ENCODE data around the gene SYNGR1.
"Not testable (repeated sequence)": the region's sequence is repeated elsewhere in the genome, so short reads cannot be mapped to it uniquely, and the experiment has no call there.

SYNGR1 gene

GRCh38 chr22:39317084-39317774 lies 32.6 kb upstream of the SYNGR1 start:
- no peak for DNase-seq

GRCh38 chr22:39317775-39318506 lies 31.9 kb upstream of the SYNGR1 start:
- DNase-seq: no peak

- DNase-seq: peak; percentile 24
Measured at GRCh38 chr22:39318507-39319283, 31.1 kb upstream of the SYNGR1 start.

GRCh38 chr22:39319284-39320022 lies 30.3 kb upstream of the SYNGR1 start, which contains the start of gene RPL3:
TSS of gene RPL3 (minus strand) at chr22:39319623. CDS start at chr22:39319597, 26 bp downstream.
- DNase-seq: peak; percentile 95

GRCh38 chr22:39320616-39321029 lies 29.2 kb upstream of the SYNGR1 start:
- not testable (repeated sequence) for DNase-seq

GRCh38 chr22:39325392-39325932 lies 24.3 kb upstream of the SYNGR1 start:
- DNase-seq: no peak

- no peak for DNase-seq
Measured at GRCh38 chr22:39327995-39328754, 21.6 kb upstream of the SYNGR1 start.

- DNase-seq: not testable (repeated sequence)
Measured at GRCh38 chr22:39330553-39330952, 19.2 kb upstream of the SYNGR1 start.

GRCh38 chr22:39332441-39333064 lies 17.2 kb upstream of the SYNGR1 start:
- no peak for DNase-seq

GRCh38 chr22:39336411-39336810 lies 13.4 kb upstream of the SYNGR1 start:
- no peak for DNase-seq

- not testable (repeated sequence) for DNase-seq
Measured at GRCh38 chr22:39339775-39340174, 10.0 kb upstream of the SYNGR1 start.

GRCh38 chr22:39341179-39341578 lies 8.6 kb upstream of the SYNGR1 start:
- DNase-seq: no peak

- peak; percentile 27 for DNase-seq
Measured at GRCh38 chr22:39343259-39344045, 6.3 kb upstream of the SYNGR1 start.

- no peak for DNase-seq
Measured at GRCh38 chr22:39344046-39344390, 5.8 kb upstream of the SYNGR1 start.

- no peak for DNase-seq
Measured at GRCh38 chr22:39345231-39345630, 4.6 kb upstream of the SYNGR1 start.

GRCh38 chr22:39348909-39349505 lies 784 bp upstream of the SYNGR1 start:
- no peak for DNase-seq

GRCh38 chr22:39349506-39349966 lies 255 bp upstream of the SYNGR1 start:
- DNase-seq: no peak

GRCh38 chr22:39350757-39351688 lies 1.2 kb downstream of the SYNGR1 start:
- DNase-seq: no peak

Measured in effector CD4-positive, alpha-beta T cell (primary cell).